Breast epithelium (tissue), 3 donors: ENCODE measurements around the gene FAM221B.

ENCODE experiments used
- CTCF ChIP-seq, 3 donors: fragments of 450-650 bp; IDR thresholded peaks; one replicate each; pipeline ENCODE4 v1.5.1; 2016 to 2017; ENCODE audit warnings: antibody characterized with exemption in 3 of 3, mild to moderate bottlenecking in 3 of 3, moderate library complexity in 3 of 3
- POLR2A ChIP-seq: fragments of 450-650 bp; IDR thresholded peaks from one replicate; pipeline ENCODE4 v1.6.1; 2016; ENCODE audit warnings: antibody characterized with exemption, mild to moderate bottlenecking, moderate library complexity
- POLR2AphosphoS5 ChIP-seq, 3 donors: sonication (generic); formaldehyde crosslinking; IDR thresholded peaks; one replicate each; pipeline ENCODE4 v1.6.1; 2017; ENCODE audit warnings: antibody characterized with exemption in 3 of 3

GRCh38 chr9:35783418-35783817 lies 45.1 kb downstream of the FAM221B start:
- TF ChIP-seq POLR2A (no peak), CTCF (IDR thresholded peaks at IDR 0.05) (no peak), POLR2AphosphoS5 (IDR thresholded peaks at IDR 0.05) (no peak)
